IPS DF 4.7 (cell line): ENCODE results near the gene ANTXR1.

Source experiments
- DNase-seq: peaks from one replicate; pipeline ENCODE4 v3.0.0-alpha.2; 2013; ENCODE audit warnings: low spot score; ENCODE audit errors: extremely low read depth

ANTXR1 gene

GRCh38 chr2:69096326-69097095 is 83.5 kb downstream of the ANTXR1 start:
- no peak for DNase-seq

GRCh38 chr2:69097148-69097610 is 84.2 kb downstream of the ANTXR1 start:
- no peak for DNase-seq

- no peak for DNase-seq
These were observed 85.1 kb downstream of the ANTXR1 start for GRCh38 chr2:69097891-69098655.

DNA sequence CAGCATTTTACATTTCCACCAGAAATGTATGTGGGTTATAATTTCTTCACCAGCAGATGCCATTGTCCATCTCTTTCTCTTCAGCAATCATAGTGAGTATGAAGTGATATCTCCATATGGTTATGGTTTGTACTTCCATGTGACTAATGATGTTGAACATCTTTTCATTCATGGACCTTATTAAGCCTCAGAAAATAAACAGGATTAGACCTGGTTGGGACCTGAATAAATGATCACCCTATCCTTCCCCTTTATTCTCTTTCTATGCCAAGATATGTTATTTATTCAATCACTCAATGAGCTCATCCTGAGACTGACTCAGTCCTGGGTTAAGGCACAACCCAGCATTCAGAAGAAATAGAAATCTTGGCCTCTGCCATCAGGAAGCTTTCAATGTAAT is 86.6 kb downstream of the ANTXR1 start:
- no peak for DNase-seq

- DNase-seq: no peak
These were observed 87.3 kb downstream of the ANTXR1 start for GRCh38 chr2:69100220-69100723.

- DNase-seq: no peak
These were observed 89.1 kb downstream of the ANTXR1 start for GRCh38 chr2:69102041-69102593.

- DNase-seq: no peak
These were observed 90.4 kb downstream of the ANTXR1 start for GRCh38 chr2:69103419-69103818.

GRCh38 chr2:69104261-69104660 is 91.3 kb downstream of the ANTXR1 start:
- DNase-seq: no peak

DNA sequence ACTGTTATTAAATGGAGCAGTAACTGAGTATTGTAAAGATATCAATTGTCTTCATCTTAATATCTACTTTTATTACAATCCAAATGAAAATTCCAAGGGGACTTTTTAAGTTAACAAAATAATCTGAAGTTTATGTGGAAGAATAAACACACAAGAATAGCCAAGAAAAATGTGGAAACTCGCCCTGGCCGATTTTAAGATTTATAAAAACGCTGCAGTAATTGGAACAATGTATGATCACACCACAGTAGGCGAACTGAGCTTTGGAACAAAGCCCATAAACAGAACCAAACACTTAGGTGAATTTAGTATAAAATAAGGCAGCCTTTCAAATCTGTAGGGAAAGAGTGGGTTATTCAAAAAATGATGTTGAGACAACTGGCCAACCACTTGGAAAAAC is 96.3 kb downstream of the ANTXR1 start:
- DNase-seq: no peak

GRCh38 chr2:69111076-69111475 is 98.1 kb downstream of the ANTXR1 start:
- no peak for DNase-seq

- DNase-seq: no peak
These were observed 100.6 kb downstream of the ANTXR1 start for GRCh38 chr2:69113627-69114026.

- no peak for DNase-seq
These were observed 101.6 kb downstream of the ANTXR1 start for GRCh38 chr2:69114534-69114933.

DNA sequence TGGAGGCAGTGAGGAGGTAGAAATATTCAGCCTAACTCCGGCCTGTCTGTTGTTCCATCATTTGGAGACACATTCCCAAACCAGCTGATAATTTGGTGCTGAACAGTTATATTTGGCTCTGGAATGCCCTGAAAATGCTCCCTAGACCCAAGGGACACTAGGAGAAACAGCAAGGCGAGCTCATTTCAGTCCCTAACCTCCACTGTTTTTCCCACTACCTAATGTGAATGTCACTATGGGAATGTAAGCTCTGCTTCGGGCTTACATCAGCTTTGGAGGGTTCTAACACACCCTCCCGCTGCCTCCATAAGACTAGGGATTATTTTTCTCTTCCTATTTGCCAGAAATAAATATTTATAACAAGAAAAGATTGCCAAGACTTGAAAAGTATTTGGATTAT is 103.5 kb downstream of the ANTXR1 start:
- no peak for DNase-seq

- no peak for DNase-seq
These were observed 105.6 kb downstream of the ANTXR1 start for GRCh38 chr2:69118609-69119008.

DNA sequence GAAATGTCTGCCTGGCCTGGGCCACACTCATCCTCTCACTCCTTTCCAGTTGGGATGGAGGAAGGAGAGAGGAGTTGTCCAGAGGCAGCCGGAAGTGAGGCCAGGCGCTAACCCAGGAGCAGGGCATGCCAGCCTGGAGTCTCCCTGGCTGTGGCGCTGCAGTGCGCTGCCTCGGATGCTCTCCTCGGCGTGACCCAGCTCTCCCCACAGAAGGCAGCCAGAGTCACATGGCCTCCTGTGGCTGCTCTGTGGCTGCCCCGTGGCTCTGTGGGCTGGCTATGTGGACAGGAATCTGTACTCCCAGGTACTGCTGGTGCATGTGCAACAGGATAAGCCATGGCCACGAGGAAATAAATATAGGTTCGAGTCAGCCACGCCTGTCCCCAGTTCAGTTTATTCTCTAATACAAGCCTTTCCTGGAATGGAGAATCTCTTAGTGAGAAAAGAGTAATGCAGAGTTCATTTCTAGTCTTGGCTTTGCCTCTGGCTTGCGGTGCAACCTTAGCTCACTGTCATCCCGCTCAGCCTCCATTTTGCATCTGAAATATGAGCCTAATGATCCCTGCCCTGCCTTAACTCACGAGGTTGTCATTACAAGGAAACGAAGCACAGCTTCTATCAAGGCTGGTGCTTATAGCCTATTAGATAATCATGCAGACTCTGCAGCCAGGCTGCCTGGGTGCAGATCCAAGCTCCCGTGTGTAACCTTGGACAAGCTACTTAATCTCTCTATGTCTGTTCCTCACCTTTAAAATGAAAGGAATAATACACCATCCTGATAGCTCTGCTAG is 106.3 kb downstream of the ANTXR1 start:
- no peak for DNase-seq

DNA sequence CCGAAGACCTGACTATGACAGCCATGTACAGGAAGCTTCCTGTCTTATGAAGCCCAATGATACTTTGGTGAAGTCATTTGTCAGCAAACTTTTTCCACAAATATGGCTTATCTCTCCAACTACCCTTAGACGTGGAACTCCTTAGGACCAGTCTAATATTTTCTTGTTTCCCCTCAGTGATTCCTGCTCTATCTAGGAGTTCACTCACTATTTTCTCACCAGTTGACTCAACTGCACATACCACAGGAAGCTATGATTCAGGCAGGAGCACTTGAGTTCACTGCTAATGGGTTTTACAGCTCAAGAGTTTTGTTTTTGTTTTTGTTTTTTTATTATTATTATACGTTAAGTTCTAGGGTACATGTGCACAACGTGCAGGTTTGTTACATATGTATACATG is 109.3 kb downstream of the ANTXR1 start:
- no peak for DNase-seq

DNA sequence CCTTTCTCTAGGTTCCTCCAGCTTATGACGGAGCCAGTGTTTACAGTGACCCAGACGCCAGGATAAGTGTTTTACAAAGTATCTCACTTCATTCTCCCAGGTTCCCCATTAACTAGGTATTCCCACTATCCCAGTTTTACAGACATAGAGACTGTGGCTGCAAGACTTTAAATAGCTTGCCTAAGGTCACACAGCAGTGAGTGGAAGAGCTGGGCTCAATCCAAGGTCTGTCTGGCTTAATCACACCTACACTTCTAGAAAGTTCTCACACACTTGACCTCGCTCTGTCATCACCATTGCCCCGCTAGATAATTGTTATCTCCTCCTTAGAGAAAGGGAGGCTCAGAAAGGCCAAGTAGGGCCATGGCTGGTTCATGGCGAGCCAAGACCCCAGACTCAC is 110.2 kb downstream of the ANTXR1 start:
- no peak for DNase-seq

DNA sequence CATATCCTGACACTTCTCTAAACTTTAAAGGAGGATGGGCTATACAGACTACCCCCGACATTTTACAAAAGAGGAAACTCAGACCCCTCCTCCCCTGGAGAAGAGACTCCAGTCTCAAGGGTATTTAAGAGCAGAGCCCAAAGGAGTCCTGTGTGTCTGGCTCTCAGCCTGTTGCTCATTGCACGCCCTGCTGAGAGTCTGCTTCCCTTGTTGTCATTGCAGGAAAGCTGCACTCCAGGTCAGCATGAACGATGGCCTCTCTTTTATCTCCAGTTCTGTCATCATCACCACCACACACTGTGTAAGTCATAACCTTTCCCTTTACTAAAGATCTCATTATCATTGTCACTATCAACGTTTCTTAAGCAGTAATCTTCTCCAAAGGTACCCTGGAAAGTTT is 111.4 kb downstream of the ANTXR1 start:
- no peak for DNase-seq

DNA sequence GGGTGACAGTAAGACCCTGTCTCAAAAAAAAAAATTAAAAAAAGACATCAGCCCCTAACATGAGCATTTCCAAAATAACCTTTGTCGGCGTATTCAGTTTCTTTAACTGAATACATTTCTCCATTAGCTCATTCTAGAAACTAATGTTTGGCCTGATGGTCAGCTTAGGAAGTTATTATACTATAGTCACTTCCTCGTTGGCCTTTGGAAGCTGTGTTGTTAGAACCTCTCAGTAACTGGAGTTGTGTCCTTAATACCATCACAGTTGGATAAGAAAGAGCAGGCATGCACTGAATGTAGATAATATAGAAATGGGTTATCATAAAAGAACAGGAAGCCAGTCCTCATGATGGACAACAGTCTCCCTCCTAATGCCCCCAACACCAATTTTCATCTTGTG is 112.8 kb downstream of the ANTXR1 start:
- no peak for DNase-seq

- DNase-seq: no peak
These were observed 113.4 kb downstream of the ANTXR1 start for GRCh38 chr2:69126341-69126740.

DNA sequence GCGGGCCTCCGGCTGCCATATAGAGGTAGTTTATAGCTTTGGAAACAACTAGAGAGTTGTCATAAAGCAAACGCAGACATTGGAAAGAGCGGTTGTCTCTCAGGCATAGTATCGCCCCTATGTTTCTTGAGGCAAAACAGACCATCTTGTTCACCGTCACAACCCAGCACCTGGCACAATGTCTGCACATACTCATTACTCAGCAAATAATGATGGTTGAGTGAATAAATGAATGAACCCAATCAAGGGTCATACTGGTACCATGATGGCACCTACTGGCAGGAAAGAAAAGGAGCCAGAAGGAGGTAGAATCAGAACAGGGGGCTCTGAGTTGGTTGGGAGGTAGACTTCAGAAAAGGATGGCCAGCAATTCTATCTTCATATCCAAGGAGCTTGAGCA is 118.5 kb downstream of the ANTXR1 start:
- DNase-seq: no peak
